Mesothelial cell of epicardium (in vitro differentiated cells): ENCODE results near the gene DFFB. TPM values are rescaled to one million over a fixed set of nuclear protein-coding genes. Genes with fewer than 3 reads are reported as not detected.
A peak's percentile ranks its signal among the peaks of the same experiment; 100 is the strongest.

Source experiments
- DNase-seq, 2 experiments: peaks; one replicate each; pipeline ENCODE4 v3.0.0; 2021; ENCODE audit warnings: low spot score in 2 of 2; ENCODE audit not compliant: unreplicated experiment in 2 of 2
- H3K27ac Mint-ChIP-seq: 2 replicates; pipeline ENCODE4 v1.8.0; 2021; ENCODE audit warnings: mixed read lengths
- H3K27me3 Mint-ChIP-seq: 2 replicates; pipeline ENCODE4 v1.8.0; 2021; ENCODE audit warnings: low read depth, mixed read lengths
- H3K36me3 Mint-ChIP-seq: 2 replicates; pipeline ENCODE4 v1.8.0; 2021; ENCODE audit warnings: mixed read lengths
- H3K4me1 Mint-ChIP-seq: 2 replicates; pipeline ENCODE4 v1.8.0; 2021; ENCODE audit warnings: mixed read lengths
- H3K4me3 Mint-ChIP-seq: 2 replicates; pipeline ENCODE4 v1.8.0; 2021; ENCODE audit warnings: mild to moderate bottlenecking, moderate library complexity, mixed read lengths
- H3K9me3 Mint-ChIP-seq: 2 replicates; pipeline ENCODE4 v1.8.0; 2021; ENCODE audit warnings: mixed read lengths
- total RNA-seq: library from RNA; stranded (reverse); gene quantifications from 3 replicates; pipeline ENCODE4 v1.2.1, GENCODE V29; 2021
- TF ChIP-seq, protein P1 (sequence below): fragments of 200-600 bp; sonication (generic); IDR thresholded peaks from one replicate; pipeline ENCODE4 v1.5.0; 2021; ENCODE audit warnings: antibody characterized with exemption; ENCODE audit not compliant: unreplicated experiment

DFFB gene
- total RNA-seq, 1 donor from 2014 or later = 11.0 TPM

DNA sequence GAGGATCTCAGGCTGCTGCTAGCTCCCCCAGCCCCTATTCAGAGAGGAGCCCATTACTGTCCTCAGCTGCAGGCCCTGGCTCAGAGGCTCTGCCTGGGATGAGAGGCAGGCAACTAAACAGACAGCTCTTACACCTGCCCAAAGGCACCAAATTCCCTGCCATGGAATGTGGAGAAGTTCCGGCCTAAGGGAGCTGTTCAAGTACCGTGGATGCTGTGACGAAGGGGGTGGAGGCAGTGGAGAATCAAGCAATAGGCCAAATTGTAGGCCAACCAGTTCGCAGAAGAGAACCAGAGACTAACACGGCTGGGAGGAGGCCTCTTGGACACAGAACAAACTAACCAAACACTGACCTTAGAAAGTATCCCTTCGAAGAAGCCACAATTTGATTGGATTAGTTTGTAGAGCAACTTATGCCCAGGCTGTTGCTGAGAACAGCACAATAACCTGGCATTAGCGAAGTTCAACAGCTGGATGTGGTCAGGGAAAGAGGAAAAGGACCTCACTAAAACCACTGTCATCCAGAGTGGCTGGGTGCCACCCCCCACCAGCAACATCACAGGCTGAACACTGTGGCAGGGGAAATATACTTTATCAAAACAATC, 39.2 kb downstream of the DFFB start:
- Mint-ChIP-seq H3K27me3 (no peaks in the 10 kb centered on the region), H3K27ac (no peak overlapping the region), H3K9me3 (peaks cover 16% of the 10 kb centered on the region), H3K4me1 (peaks cover 5% of the 10 kb centered on the region), H3K4me3 (no peak overlapping the region), H3K36me3 (peaks cover 27% of the 10 kb centered on the region)
- TF ChIP-seq, protein P1, sequence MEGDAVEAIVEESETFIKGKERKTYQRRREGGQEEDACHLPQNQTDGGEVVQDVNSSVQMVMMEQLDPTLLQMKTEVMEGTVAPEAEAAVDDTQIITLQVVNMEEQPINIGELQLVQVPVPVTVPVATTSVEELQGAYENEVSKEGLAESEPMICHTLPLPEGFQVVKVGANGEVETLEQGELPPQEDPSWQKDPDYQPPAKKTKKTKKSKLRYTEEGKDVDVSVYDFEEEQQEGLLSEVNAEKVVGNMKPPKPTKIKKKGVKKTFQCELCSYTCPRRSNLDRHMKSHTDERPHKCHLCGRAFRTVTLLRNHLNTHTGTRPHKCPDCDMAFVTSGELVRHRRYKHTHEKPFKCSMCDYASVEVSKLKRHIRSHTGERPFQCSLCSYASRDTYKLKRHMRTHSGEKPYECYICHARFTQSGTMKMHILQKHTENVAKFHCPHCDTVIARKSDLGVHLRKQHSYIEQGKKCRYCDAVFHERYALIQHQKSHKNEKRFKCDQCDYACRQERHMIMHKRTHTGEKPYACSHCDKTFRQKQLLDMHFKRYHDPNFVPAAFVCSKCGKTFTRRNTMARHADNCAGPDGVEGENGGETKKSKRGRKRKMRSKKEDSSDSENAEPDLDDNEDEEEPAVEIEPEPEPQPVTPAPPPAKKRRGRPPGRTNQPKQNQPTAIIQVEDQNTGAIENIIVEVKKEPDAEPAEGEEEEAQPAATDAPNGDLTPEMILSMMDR = no peak
- DNase-seq = no peak

DNA sequence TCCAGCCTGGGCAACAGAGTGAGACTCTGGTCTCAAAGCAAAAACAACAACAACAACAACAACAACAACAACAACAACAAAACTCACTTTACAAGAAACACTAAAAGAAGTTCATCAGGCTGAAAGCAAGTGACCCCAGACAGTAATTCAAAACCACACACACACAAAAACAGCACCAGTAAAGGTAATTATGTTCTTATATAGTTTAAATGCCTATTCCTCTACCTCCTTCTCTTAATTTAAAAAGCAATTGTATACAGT, 41.1 kb downstream of the DFFB start:
- peak overlapping the region; percentile 90 for H3K4me3 Mint-ChIP-seq
- H3K4me1 Mint-ChIP-seq = peaks cover 7% of the 10 kb centered on the region
- H3K27ac Mint-ChIP-seq = no peak overlapping the region
- no peak for DNase-seq
- no peaks in the 10 kb centered on the region for H3K27me3 Mint-ChIP-seq
- TF ChIP-seq, protein P1 = no peak
- H3K9me3 Mint-ChIP-seq = peaks cover 16% of the 10 kb centered on the region
- H3K36me3 Mint-ChIP-seq = peaks cover 22% of the 10 kb centered on the region

- H3K4me1 Mint-ChIP-seq = peaks cover 7% of the 10 kb centered on the region
- no peaks in the 10 kb centered on the region for H3K27me3 Mint-ChIP-seq
Measured at GRCh38 chr1:3898994-3899753, 41.9 kb downstream of the DFFB start.

GRCh38 chr1:3899754-3900149, 42.5 kb downstream of the DFFB start:
- no peak overlapping the region for H3K27ac Mint-ChIP-seq
- TF ChIP-seq, protein P1 = no peak
- no peaks in the 10 kb centered on the region for H3K27me3 Mint-ChIP-seq
- DNase-seq = no peak
- H3K9me3 Mint-ChIP-seq = peaks cover 16% of the 10 kb centered on the region
- H3K36me3 Mint-ChIP-seq = peaks cover 20% of the 10 kb centered on the region
- H3K4me3 Mint-ChIP-seq = peak overlapping the region; percentile 90
- peaks cover 7% of the 10 kb centered on the region for H3K4me1 Mint-ChIP-seq

More at GRCh38 chr1:3898994-3899753, 41.9 kb downstream of the DFFB start:
- Mint-ChIP-seq H3K9me3 (peaks cover 16% of the 10 kb centered on the region), H3K27ac (peak overlapping the region; percentile 79), H3K4me3 (peak overlapping the region; percentile 90), H3K36me3 (peaks cover 20% of the 10 kb centered on the region)
- no peak for DNase-seq
- TF ChIP-seq, protein P1 = no peak

DNA sequence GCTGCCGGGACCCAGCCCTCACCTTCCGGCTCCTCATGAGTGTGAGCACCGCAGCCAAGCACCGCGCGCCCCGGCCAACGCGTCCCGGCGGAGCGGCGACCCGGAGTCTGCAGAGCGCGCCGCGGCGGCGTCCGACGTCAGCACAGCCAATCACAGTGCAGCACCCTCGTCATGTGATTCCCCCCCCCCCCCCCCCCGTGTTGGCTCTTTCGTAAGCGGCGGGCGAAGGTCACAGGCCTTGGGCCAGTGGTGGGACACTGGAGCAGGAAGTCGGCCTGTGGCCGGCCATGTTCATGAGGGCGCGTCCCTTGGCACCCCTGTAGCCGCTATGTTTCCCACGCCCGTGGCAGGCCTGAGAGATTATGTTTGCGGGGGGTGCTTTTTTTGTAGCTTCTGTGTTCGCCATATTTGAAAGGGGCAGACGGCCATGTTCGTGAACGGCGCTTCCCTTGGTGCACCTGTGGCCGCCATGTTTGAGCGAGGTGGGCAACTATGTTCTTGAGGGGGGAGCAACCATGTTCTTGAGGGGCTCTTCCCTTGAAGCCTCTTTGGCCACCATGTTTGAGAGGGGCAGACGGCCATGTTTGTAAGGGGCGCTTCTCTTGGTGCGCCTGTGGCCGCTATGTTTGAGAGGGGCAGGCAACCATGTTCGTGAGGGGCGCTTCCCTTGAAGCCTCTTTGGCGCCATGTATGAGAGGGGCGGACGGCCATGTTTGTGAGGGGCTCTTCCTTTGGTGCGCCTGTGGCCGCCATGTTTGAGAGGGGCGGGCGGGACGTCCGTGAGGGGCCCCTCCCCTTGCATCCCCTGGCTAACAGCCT, 43.1 kb downstream of the DFFB start, which contains the start of gene C1orf174:
Gene C1orf174 (minus strand): TSS at position 123 of the 819 bp plus-strand sequence. CDS start 86 bp downstream, at position 37.
- Mint-ChIP-seq H3K9me3 (peaks cover 16% of the 10 kb centered on the region), H3K36me3 (peaks cover 20% of the 10 kb centered on the region), H3K4me1 (peaks cover 7% of the 10 kb centered on the region), H3K27ac (peak within 1 kb of the TSS; percentile 93), H3K27me3 (no peaks in the 10 kb centered on the region), H3K4me3 (peak within 1 kb of the TSS; percentile 90)
- DNase-seq = peak; percentile 91 to 93
- TF ChIP-seq, protein P1 = no peak
